CD4-positive, alpha-beta T cell treated with Interleukin-17A for 1 hour (primary cell): ENCODE measurements around the gene MCF2L2.

Experiments
- DNase-seq: peaks from one replicate; pipeline ENCODE4 v3.0.0-alpha.2; 2020

MCF2L2 gene

GRCh38 chr3:183317886-183318865, 110.2 kb downstream of the MCF2L2 start:
- no peak for DNase-seq

DNA sequence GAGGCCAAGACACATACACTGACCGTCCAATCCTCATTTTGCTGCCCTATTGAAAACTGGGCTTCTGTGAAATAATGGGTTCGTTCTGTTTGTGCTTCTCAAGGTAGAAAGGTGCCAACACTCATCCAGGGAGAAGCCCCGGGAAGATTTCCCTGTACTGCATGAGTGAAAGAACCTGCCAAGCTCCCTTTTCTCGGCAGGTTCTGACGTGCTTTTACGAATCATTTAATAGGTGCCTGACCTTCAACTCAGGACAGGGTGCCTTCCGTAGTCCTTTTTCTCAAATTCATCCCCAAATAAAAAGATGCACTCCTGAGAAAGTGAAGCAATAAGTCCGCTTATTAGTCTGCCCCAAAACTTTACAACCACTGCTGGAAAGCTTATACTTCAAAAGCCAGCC, 111.1 kb downstream of the MCF2L2 start:
- no peak for DNase-seq

DNA sequence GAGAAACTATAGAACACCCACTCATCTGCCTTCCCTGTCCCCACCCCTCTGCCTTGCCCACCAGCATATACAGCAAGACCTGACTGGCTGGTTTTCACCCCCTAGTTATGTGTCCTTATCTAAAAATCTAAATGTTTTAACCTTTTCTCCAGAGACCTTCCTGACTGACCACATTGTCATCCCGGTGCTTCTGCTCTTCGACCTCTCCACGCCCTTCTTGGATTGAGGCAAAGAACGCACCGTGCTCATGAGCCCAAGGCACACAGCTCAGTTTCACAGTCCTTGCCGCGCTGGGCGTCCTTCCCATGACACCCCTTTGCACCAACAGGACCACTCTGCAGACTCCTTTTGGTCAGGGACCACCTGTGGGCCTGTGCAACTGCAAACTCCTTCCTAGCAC, 112.7 kb downstream of the MCF2L2 start:
- no peak for DNase-seq

DNA sequence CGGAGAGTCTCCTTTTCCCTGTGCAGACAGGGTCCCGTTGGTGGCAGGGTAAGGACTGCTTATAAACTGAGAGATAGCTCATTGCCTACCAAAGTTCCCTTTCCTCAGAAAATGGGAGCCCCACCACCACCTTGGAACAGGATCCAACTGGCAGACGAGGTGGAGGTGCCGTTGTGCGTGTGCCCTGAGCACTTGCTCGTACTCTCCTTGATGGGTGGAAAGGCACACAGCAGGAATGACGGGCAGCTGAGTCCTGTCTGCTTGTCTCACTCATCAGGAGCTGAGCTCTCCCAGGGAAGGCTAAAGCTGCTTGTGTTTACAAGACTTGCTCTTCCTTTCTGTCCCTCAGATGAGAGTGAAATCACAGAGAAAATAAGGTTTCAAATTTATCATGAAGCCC, 114.7 kb downstream of the MCF2L2 start:
- no peak for DNase-seq

- DNase-seq, result no peak
Measured at GRCh38 chr3:183313351-183313750, 115.1 kb downstream of the MCF2L2 start.

GRCh38 chr3:183312433-183312832, 116.0 kb downstream of the MCF2L2 start:
- DNase-seq, result no peak

- DNase-seq, result no peak
Measured at GRCh38 chr3:183310936-183311335, 117.5 kb downstream of the MCF2L2 start.

DNA sequence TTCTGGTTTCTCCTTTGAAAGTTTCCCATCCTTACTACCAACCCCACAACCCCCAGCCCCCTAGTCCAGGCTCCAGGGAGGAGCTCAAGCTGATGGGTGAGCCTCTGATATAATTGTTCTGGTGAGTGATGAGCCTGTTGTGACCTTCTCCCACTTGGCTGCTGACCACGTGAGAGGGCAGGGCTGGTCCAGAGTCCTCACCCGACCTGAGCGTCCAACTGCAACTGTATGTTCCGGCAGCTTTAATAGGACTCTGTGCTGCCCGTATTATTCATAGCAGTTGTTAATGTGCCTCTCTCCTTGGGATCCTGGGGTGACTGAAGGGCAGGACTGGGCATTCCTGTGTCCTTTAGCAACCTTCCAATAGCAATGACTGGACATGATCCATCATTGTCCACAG, 119.1 kb downstream of the MCF2L2 start:
- DNase-seq, result no peak

DNA sequence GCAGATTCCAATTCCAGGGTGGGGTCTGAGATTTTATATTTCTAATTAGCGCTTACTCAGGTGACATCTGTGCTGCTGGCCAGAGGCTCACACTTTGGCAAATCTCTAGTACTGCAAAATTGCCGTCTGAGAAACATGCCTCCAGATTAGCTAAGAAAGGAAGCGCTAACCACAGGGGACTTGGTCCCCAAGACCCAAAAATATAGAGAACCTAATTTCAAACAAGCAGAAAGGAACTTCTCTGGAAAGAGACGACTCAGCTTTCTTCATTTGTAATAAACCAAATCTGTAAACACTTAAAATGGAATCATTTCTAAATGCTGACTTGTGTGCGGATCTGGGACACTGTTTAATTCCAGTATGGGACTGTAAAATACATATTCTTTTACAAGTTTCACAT, 119.7 kb downstream of the MCF2L2 start:
- no peak for DNase-seq

GRCh38 chr3:183307749-183308148, 120.7 kb downstream of the MCF2L2 start:
- DNase-seq, result no peak

GRCh38 chr3:183306798-183307671, 121.4 kb downstream of the MCF2L2 start:
- peak; percentile 43 for DNase-seq

DNA sequence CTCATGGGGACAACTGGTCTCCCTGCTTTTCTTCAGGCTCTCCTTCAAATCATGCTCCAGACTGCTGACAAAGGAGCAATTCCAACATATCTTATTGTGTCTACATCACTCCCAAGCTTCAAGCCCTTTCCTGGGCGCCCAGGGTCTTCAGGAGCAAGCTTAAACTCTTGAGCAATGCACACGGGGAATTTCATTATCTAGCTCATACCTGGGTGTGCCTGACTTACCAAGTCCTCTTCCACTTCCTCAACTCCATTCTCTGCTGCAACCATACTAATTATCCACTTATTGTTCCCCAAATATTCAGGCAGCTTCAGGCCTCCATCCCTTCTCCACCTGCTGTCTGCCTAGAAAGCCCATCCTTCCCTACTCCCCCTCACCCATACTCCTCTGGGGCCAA, 124.7 kb downstream of the MCF2L2 start:
- DNase-seq, result no peak

DNA sequence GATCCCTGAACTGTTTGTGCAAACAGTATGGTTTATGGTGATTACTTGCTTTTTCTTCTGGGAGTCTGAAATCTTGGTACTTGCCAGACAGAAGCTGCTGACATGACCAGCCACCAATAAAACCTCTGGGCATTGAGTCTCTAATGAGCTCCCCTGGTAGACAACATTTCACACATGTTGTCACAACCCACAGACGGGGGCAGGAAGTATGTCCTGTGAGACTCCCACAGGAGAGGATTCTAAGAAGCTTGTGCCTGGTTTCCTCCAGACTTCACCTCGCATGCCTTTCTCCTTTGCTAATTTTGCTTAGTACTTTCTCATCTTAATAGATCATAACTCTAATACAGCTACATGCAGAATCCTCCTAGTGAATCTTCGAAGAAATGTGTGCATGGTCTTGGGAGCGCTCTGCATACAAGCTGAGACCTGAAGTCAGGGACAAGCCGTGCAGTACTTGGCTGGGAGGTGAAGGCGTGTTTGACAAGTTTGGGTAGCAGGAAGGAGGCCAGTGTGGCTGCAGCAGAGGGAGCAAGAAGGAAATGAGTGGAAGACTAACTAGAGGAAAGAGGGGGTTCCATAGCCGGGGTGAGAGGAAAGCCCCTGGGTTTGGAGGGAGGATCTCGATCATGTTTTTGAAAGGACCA, 126.4 kb downstream of the MCF2L2 start:
- DNase-seq, result no peak

- DNase-seq, result no peak
Measured at GRCh38 chr3:183300996-183301562, 127.3 kb downstream of the MCF2L2 start.

DNA sequence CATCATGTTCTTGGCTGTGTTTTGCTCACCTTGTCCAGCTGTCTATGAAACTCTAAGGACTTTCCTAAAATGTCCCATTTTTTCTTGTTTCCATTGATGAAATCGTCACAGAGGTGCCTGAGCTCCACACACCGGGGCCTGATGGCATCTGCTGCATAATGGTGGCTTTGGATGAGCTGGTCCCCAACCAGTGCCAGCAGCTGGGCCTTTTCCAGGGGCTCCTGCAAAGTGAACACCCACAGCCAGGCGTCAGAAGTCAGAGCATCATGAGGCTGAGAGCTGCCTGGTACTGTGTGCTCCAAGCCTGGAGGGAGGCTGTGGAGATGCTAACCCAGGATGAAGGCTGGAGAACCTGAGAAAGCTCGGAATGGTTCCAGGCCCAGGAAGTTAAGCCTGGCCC, 128.4 kb downstream of the MCF2L2 start:
- no peak for DNase-seq

DNA sequence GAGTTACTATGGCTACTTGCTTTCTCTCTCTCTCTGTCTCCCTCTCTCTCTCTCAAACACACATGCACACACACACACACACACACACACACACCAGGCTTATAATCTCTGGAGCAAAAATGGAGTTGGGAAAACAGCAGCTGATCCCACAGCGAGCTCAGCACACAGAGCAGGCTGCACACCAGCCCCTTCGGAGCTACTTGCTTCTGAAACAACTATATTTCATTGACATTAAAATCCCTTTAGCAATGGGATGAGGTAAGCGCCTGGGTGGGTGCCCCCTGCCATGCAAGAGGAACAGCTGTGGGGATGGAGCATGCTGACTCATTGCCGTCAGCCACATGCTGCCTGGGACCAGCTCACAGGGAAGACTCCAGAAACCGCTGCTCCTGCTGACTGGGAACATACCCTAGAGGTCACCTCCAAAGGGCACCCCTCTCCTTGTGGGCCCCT, 129.7 kb downstream of the MCF2L2 start:
- DNase-seq, result no peak

- no peak for DNase-seq
Measured at GRCh38 chr3:183296944-183297343, 131.5 kb downstream of the MCF2L2 start.

- no peak for DNase-seq
Measured at GRCh38 chr3:183295211-183295610, 133.2 kb downstream of the MCF2L2 start.

DNA sequence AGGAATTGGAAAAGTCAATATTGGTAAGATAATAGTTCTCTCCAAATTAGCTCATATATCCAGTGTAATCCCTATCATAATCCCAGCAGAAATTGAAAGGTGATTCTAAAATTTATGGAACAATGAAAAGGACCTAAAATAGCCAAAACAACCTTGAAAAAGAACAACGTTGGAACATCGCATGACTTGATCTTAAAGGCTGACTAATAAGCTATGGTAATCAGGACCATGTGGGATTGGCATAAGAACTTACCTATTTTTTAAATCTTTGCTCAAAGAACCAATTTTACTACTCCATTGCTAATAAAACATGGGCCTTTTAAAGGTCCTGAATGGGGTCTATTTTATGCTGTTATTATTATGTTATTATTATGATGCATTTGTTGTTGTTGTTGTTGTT, 134.5 kb downstream of the MCF2L2 start:
- no peak for DNase-seq

GRCh38 chr3:183291497-183292031, 136.9 kb downstream of the MCF2L2 start:
- no peak for DNase-seq

- no peak for DNase-seq
Measured at GRCh38 chr3:183290216-183290615, 138.2 kb downstream of the MCF2L2 start.

- DNase-seq, result no peak
Measured at GRCh38 chr3:183288117-183288516, 140.3 kb downstream of the MCF2L2 start.
